RWPE2 (cell line): ENCODE data around the gene SLCO3A1.

Source experiments
- ATAC-seq: fragments of 200-7000 bp; cut with Tn5 transposase; 3 replicates; pipeline ENCODE4 v1.9.1; 2021; ENCODE audit warnings: low read depth
- DNase-seq: peaks from one replicate; pipeline ENCODE4 v3.0.0-alpha.2; 2020; ENCODE audit warnings: low spot score
- H3K27ac ChIP-seq: fragments of 450-650 bp; 2 replicates; pipeline ENCODE4 v1.5.1; 2017; ENCODE audit warnings: mild to moderate bottlenecking; ENCODE audit not compliant: poor library complexity, severe bottlenecking
- H3K27me3 ChIP-seq: fragments of 250-450 bp; sonication (Bioruptor Pico); 2 replicates; pipeline ENCODE4 v1.5.1; 2021; ENCODE audit warnings: mild to moderate bottlenecking, moderate library complexity; ENCODE audit not compliant: insufficient read depth, poor library complexity, severe bottlenecking
- H3K36me3 ChIP-seq: fragments of 250-450 bp; sonication (Bioruptor Pico); 2 replicates; pipeline ENCODE4 v1.5.1; 2020; ENCODE audit warnings: low read depth, mild to moderate bottlenecking, moderate library complexity
- H3K4me1 ChIP-seq: fragments of 250-450 bp; sonication (Bioruptor Pico); 2 replicates; pipeline ENCODE4 v1.5.1; 2021; ENCODE audit warnings: mild to moderate bottlenecking, moderate library complexity; ENCODE audit not compliant: insufficient read depth, poor library complexity, severe bottlenecking
- H3K4me3 ChIP-seq: fragments of 250-450 bp; sonication (Bioruptor Pico); 2 replicates; pipeline ENCODE4 v1.5.1; 2021; ENCODE audit warnings: mild to moderate bottlenecking, moderate library complexity; ENCODE audit not compliant: severe bottlenecking
- H3K9me3 ChIP-seq: fragments of 250-450 bp; sonication (Bioruptor Pico); 2 replicates; pipeline ENCODE4 v1.5.1; 2021; ENCODE audit warnings: mild to moderate bottlenecking, moderate library complexity; ENCODE audit not compliant: severe bottlenecking
- TF ChIP-seq, protein P1 (sequence below): fragments of 450-650 bp; IDR thresholded peaks from one replicate; pipeline ENCODE4 v1.5.1; 2017; ENCODE audit warnings: mild to moderate bottlenecking, moderate library complexity; ENCODE audit not compliant: poor library complexity, severe bottlenecking

Gene SLCO3A1

DNA sequence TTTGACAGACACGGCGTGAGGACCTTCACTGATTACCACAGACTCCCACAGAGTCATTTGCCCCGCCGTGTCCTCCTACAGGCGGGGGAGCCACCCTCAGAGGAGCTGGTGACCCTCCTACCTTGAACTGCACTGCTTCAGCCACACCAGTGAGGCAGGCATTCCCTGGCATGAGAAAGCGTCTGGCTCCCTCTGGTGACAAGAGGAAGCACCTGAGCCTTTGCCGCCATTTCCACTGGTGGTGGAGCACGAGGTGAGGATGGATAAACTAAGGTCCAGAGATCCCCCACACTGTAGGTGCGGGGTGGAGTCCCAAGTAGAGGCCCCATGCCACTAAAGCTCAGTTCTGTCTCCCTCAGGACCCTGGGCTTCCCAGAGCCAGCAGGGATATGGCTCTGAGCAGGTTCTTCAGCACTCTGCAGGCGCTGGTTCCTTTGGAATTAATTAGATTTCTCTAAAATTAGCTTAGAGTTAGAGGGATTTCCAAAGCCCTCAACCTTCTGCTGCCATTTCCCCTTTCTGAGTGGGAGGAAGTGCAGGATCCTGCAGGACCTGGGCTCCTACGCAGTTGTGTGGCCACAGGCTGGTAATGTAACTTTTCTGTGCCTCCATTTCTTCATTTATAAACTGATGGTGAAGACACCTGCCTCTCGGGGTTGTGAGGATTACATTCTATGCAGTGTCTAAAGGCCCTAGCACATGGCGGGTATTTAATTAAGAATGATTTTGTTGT is 224.0 kb downstream of the SLCO3A1 start:
- ATAC-seq (peak; percentile 76), DNase-seq (no peak)
- Histone ChIP-seq H3K36me3 (no peaks in the 10 kb centered on the region), H3K27ac (no peak overlapping the region), H3K4me3 (no peak overlapping the region), H3K9me3 (no peaks in the 10 kb centered on the region), H3K4me1 (peaks cover 7% of the 10 kb centered on the region), H3K27me3 (no peaks in the 10 kb centered on the region)
- TF ChIP-seq, protein P1, sequence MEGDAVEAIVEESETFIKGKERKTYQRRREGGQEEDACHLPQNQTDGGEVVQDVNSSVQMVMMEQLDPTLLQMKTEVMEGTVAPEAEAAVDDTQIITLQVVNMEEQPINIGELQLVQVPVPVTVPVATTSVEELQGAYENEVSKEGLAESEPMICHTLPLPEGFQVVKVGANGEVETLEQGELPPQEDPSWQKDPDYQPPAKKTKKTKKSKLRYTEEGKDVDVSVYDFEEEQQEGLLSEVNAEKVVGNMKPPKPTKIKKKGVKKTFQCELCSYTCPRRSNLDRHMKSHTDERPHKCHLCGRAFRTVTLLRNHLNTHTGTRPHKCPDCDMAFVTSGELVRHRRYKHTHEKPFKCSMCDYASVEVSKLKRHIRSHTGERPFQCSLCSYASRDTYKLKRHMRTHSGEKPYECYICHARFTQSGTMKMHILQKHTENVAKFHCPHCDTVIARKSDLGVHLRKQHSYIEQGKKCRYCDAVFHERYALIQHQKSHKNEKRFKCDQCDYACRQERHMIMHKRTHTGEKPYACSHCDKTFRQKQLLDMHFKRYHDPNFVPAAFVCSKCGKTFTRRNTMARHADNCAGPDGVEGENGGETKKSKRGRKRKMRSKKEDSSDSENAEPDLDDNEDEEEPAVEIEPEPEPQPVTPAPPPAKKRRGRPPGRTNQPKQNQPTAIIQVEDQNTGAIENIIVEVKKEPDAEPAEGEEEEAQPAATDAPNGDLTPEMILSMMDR = peak; percentile 98

DNA sequence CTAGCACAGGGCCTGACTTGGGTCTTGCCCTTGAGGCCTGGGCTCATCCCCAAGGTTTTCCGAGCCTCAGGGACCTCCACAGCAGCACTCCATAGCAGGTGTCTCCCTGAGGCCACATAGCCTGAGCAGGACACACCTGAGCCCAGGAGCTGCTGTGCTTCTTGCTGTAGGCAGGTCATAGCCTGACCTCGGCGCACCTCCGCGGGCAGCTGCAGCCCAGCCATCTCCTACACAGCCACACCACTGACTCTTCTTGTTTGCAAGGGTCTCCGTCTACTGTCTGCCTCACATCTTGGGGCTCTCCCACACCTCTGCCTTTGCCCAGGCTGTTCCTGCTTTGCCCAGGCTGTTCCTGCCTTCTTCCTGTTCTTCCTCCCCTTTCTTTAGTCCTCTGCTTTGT is 224.8 kb downstream of the SLCO3A1 start:
- Histone ChIP-seq H3K4me3 (no peak overlapping the region), H3K36me3 (no peaks in the 10 kb centered on the region), H3K27ac (no peak overlapping the region), H3K4me1 (peaks cover 7% of the 10 kb centered on the region), H3K9me3 (no peaks in the 10 kb centered on the region), H3K27me3 (no peaks in the 10 kb centered on the region)
- TF ChIP-seq, protein P1 = no peak
- DNase-seq (no peak), ATAC-seq (no peak)

DNA sequence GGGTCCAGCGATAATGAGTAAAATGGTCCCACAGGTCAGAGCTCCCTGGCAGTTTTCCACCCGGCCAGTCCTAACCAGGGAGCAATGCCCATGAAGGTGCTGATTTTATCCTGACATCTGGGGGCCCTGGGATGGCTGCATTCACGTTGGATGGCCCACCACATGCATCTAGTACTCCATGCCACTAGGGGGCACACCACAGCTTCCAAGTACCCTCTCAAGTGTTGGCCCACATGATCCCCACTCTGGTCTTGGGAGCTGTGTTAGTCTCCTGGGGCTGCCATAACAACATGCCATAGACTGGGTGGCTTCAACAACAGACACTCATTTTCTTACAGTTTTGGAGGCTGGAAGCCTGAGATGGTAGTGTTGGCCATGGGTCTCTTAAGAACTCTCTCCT is 225.5 kb downstream of the SLCO3A1 start:
- Histone ChIP-seq H3K4me3 (no peak overlapping the region), H3K9me3 (no peaks in the 10 kb centered on the region), H3K27ac (no peak overlapping the region), H3K27me3 (no peaks in the 10 kb centered on the region), H3K36me3 (no peaks in the 10 kb centered on the region), H3K4me1 (peaks cover 5% of the 10 kb centered on the region)
- no peak for ATAC-seq
- TF ChIP-seq, protein P1 = peak; percentile 40
- no peak for DNase-seq

DNA sequence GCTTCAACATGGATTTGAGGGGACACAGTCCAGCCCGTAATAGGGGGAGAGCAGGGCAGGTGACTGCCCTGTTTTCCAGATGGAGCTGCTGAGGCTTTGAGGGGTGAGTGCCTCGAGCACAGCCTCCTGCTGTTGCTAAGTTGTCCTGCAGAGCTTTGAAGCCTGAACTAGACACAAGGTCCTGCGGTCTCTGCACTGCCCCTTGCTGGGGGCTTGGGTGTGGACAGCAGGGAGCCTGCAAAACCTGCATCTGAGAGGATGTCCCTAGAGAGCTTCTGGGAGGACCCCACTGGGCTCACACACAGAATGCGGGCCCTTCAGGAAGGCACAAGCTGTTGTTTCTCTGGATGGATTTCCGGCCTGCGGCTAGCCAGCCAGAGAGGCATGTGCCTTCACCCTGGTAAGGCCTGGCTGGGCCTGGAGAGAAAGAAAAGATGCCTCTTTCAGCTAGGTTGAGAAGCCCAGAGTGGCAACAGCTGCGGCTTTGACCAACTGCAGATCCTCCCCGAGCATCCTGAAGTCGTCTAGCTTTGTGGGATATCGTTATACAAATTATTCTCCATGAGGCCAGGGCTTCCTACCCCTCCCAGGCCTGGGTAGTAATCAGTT is 226.2 kb downstream of the SLCO3A1 start:
- H3K27ac ChIP-seq = no peak overlapping the region
- ATAC-seq (no peak), DNase-seq (no peak)
- H3K36me3 ChIP-seq = no peaks in the 10 kb centered on the region
- no peak overlapping the region for H3K4me3 ChIP-seq
- no peaks in the 10 kb centered on the region for H3K27me3 ChIP-seq
- no peaks in the 10 kb centered on the region for H3K4me1 ChIP-seq
- no peaks in the 10 kb centered on the region for H3K9me3 ChIP-seq
- TF ChIP-seq, protein P1 = no peak
